Activated CD8-positive, alpha-beta memory T cell treated with anti-CD3 and anti-CD28 coated beads for 48 hours (primary cell): ENCODE measurements around the gene PASK.
A peak's percentile ranks its signal among the peaks of the same experiment; 100 is the strongest.
"Not testable (repeated sequence)": the region's sequence is repeated elsewhere in the genome, so short reads cannot be mapped to it uniquely, and the experiment has no call there.

Experiments
- DNase-seq, 3 experiments: peaks; one replicate each; pipeline ENCODE4 v3.0.0-alpha.2; 2020; ENCODE audit warnings: low read depth in 2 of 3, low spot score in 2 of 3

The PASK gene

DNA sequence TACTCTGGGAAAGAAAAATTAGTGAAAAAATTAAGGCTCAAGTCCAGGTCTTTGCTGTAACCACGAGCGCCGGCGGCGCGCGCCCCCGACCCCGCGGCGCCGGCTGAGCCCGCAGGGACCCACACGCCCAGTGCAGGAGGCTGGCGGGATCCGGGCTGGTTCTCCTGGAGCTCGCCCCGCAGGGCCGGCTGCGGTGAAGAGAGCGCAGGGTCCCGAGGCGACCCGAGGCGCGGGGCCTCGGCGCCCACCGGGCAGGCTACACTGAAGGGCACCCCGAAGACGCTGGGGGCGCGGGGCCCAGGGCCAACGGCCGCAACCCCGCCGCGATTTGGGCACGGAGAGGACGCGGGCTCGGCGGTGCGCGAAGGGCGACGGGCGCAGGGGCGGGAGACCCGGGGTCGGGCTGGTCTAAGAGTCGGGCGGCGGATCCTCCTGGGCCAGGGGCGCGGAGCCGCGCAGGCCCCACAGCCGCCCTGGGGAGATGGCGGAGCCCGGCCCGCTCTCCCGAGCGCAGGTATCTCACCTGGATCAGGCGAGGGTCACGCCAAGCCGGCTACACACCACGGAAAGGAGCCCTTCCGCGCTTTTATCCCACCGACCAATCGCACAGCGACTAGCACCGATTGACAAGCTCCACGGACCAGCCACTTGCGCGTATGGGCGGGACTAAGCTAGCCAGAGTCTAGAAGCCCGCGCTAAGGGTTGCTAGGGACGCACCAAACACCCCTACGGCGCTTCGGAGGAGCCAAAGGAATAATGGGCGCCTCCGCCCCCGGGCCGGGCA lies at the start of gene PASK:
Gene PASK, minus strand, starts transcription at position 582 of the 784 bp plus-strand sequence. CDS start 6,440 bp downstream, outside the sequence.
- DNase-seq: peak; percentile 71 to 88 (median 80)

DNA sequence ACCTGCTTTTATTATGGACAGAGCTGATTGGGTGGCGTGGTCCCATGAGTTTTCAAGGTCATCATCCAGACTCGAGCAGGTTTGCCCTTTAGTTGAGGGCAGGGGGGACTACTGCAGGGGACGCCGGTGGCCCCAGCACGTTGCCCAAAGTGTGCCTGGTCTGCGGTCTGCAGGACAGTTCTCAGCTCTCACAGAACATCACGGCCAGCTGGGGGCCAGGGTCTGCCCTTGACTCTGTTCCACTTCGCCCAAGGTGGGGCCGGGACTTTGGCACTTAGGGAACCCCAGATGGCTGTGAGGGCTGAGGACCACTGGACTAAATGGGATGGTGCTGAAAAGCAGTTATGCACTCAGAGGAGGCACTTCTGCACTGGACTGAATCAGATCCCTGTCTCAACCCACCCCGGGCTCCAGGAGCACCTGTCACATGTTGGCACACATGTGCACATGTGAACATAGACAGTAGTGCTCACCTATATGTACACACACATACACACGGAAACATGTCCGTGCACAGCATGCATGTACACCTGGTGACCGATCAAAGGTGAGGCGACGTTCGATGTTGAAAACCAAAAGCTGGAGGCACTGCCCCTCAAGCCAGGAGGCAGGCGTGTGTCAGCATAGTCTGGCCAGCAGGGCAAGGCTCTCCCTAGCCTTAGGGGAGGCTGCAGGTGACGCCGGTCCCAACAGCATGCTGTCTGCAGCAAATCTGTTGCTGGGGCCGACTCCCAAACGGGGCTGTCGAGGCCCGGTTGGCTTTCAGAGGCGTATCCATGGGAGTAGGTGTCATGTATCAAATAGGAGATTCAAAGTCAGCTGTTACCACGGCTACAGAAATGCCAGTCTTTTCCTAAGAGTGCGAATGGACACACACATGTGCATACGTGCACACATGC lies 49.4 kb upstream of the PASK start:
- DNase-seq: no peak

DNA sequence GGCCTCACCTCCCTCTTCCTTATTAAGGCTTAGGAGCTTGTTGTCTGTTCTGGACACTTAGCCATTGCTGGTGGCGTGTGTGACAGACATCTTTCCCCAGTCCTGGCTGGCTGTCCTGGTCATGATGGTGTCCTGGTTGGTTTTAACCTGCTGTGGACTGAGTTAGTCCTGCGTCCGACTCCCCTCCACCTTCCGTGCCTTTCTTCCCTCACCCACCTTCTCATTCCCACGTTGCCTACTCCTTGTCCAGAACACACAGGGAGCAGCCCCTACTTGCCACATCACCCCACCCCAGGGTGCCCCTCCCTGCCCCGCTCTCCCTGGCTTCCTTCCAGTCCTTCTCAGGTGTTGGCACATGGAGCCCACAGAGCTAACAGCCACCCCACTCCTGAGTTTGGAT lies 48.7 kb upstream of the PASK start:
- DNase-seq: no peak

DNA sequence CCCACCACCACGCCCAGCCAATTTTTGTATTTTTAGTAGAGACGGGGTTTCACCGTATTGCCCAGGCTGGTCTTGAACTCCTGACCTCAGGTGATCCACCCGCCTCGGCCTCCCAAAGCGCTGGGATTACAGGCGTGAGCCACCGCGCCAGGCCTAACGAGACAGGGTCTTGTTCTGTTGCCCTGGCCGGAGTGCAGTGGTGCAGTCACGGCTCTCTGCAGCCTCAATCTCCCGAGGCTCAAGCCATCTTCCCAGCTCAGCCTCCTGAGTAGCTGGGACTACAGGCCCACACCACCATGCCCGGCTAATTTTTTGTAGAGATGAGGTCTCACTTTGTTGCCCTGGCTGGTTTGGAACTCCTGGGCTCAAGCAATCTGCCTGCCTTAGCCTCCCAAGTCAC lies 48.0 kb upstream of the PASK start:
- DNase-seq: not testable (repeated sequence)

DNA sequence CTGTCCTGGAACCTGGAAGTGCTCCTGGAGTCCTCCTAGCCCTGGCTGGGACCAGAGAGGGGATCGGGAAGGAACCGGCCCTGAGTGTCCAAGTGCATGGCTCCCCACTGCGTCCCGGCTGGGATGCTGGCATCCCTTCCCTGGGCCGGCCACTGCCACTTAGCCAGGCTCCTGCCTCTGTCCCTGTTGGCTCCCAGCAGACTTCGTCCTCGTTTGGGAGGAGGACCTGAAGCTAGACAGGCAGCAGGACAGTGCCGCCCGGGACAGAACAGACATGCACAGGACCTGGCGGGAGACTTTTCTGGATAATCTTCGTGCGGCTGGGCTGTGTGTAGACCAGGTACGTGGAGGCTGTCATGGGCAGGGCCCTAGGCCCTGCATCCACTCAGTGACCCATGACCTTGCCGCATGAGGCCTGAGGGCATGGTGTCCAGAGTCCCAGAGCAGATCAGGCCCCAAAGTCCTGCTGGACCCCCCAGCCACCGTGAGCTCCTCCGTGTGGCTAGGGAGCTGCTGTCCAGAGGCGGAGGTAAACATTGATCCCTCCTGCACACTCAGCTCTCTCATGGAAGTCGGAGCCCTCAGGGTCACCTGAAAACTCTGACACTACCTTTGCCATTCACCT lies 46.3 kb upstream of the PASK start:
- no peak for DNase-seq

DNA sequence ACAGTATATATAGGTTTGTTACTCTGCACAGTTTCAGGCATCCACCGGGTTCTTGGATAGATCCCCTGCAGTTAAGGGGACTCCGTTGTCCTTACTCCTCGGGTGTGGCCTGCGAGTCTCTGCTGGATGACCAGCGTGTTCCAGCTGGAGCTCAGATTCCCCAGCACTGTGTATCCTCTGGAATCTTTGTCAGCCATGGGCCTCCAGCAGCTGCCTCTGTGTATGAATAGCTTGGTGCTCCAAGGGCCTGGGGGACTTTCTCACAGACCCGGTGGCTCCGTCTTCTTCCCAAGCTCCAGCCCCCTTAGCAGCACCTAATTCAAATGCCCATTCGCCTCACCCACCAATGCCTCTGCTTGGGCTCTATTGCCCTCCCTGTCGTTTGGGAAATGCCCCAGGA lies 45.5 kb upstream of the PASK start:
- DNase-seq: no peak

DNA sequence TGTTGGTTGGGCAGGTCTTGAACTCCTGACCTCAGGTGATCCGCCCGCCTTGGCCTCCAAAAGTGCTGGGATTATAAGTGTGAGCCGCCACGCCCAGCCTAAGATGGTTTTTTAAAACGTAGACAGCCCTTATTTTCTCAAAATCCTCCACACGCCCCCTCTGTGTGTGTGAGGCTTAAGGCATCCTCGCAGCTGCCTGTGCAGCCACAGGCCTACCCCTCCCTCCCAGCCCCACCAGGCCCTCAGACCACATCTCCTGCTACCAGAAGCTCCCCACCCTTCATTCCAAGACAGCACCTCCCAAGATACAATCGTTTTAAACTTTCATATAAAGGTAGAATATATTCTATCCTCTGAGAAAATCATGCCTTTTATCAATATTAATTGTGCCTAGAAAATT lies 44.0 kb upstream of the PASK start:
- DNase-seq: no peak

DNA sequence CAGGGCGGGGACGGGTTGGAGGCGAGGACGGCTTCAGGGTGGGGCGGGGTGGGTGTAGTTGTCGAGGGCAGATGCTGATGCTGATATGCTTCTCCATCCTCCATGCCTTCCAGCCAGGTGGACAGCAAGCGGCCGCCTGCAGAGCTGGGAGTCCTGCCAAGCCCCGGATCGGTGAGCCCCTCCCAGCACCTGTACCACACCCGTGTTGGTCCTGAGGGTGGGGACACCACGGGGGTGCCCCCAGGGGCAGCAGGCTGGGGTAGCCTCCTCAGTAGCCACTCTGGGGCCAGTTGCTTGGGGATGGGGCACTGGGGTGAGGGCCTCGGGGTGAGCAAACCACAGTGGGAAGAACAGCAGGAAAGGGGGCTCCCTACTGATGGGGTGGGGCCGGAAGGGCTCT lies 41.8 kb upstream of the PASK start:
- no peak for DNase-seq

DNA sequence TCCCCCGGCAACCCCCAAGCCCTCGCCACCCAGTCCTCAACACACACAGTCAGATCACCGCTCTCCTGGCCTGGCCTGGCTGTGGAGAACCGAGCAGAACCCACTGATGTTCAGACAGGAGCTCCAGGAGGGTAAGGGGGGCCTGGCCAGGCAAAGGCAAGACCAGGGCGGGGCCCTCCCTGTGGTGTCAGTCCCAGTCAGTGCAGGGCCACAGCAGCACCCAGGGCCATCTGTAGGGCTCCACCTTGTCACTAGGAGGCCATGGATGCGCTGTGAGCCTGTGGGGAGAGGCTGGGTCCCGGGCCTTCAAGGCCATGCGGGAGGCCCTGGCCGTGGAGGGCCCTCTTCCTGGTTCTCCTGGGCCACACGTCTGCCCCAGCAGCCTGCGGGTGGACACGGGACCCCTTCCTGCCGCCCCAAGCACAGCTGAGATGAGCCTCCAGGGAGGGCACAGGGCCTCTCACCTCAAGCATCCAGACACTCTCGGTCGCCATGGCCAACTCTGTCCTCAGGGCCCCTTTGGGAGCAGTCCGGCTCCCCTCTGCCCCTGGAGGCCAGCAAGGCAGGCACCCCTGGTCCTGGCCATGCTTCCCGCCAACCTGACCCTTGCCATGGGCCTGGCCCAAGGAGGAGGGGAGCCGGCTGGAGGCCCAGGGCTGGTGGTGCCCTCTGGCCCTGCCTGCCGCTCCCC lies 41.2 kb upstream of the PASK start:
- no peak for DNase-seq

DNA sequence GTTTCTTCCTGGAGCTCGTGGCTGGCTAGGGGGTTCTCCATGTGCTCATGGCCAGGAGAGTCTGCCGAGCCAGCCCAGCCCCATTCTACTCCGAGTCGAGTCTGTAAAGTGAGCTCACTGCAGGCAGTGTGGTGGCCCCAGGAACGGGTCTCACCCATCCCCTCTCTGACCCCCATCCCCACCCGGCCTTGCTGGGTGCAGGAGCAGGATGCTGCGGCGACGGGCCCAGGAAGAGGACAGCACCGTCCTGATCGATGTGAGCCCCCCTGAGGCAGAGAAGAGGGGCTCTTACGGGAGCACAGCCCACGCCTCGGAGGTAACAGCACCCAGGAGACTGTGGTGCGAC lies 40.6 kb upstream of the PASK start:
- DNase-seq: no peak

DNA sequence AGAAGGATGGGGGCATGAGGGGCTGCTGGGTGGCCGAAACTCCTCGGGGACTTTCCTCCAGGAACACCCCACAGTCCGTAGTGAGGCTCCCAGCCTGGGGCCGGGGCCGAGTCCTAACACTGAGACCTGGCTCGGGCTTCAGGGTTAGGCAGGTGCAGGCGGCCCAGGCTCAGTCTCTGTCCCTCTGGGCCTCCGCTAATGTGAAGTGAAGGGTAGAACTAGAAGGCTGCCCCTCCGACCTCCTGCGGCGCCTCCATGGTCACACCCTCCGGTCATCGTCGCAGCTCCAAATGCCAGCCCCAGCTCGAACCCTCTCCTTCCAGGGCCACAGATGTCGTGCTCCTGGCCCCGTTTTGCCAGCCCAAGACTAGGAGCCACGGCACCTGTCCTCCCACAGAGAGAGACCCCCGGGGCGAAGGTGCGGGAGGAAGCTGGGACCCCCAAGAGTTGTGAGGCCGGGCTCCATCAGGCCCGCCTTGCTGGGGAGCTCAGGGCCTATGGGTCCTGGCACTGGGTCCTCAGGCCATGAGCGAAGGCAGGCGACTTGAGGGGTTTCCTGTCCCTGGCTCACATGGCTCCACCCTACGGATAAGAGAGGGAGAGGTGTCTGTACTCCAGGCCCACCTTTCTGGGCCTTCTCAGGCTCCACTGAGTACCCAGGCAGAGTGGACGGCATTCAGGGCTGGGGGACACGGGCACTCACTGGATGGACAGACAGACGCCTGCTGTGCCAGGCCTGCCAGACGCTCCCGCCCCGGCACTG lies 40.0 kb upstream of the PASK start:
- no peak for DNase-seq

DNA sequence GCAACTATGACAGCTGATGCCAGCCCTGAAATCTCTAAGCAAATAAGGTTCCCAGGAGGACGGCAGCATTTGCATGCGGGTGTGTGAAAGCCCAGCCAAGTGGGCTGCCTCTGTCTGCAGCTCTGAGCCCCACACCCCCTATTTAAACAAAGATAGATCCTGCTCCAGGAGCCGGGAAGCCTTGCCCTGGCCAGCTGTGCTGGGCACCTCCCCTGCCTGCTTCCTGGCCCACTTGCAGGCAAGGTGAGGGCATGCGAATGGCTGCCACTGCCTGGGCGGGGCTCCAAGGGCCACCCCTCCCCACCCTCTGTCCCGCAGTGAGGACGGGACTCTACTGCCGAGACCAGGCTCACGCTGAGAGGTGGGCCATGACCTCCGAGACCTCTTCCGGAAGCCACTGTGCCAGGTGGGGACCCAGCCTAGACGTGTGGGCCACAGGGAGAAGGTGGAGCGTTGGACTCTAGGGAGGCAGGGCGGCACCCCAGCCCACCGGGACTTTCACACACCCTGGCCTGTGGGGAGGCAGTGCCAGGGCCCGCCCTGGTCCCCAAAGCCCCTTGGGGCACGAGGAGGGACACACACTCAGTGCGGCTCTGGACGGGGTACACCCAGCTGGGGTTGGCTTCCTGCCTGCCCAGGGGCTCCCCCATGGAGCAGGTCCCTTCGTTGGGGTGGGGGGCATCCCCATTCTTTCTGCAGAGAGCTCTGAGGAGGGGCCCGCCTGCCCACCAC lies 39.3 kb upstream of the PASK start, which contains the start of gene ANO7:
Gene ANO7, plus strand, starts transcription at position 317 of the 732 bp plus-strand sequence. CDS start 1,387 bp downstream, outside the sequence.
- no peak for DNase-seq

DNA sequence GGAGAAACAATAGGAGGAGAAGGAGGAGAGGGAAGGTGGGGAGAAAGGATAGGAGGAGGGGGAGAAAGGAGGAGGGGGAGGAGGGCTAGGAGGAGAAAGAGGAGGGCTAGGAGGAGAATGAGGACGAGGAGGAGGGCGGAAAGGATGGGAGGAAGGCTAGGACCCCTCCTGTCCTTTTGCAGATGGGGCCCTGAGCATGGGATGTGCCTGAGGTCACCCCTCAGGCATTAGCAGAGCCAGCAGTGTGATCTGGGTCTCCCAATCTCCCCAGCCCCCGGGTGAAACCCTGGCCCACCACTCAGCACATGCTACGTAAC lies 38.6 kb upstream of the PASK start:
- no peak for DNase-seq

DNA sequence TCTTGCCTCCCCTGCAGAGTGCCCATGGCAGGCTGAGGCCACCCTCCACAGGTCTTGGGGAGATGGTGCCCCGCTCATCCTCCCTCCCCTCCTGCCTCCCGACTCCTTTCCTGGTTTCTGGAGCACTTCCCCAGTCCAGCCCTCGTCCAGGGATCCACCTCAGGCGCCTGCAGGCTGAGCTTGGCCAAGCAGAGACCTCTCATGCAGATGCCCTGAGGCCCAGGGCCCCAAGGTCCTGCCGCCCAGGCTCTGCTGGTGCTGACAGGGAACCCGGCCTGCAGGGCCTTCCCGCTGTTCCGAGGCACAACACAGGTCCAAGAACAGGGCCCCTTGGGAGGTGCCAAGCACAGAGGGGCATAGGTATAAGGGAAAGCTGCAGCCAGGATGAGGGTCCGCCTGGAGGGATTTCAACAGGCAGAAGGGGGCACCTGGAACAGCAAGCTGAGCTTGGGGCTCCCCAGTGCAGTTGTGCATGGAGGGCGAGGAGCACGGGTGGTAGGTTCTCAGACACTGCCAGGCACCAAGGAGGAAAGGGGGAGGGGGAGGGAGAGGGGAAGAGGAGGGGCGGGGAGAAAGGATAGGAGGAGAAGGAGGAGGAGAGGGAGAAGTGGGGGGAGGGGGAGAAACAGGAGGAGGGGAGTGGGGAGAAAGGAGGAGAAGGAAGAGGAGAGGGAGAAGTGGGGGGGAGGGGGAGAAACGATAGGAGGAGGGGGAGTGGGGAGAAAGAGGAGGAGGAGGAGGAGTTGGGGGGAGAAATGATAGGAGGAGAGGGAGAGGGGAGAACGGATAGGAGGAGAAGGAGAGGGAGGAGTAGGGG lies 38.0 kb upstream of the PASK start:
- no peak for DNase-seq

DNA sequence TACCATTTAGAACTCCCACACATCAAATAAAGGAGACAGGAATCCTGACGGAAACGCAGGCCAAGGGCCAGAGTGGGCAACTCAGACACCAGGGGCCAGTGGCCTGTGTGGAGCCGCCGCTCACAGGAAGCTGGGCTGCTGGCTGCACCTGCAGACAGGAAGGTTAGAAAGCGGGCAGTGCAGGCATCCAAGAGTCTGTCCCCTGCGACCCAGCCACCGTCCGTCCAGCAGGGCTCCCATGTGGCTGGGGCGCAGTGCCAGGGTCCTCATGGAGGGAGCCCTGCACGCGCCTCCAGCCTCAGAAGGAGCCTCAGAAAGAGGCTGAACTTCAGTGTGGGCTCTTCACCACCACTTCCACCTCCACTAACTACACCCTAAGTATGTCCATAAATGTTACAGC lies 36.7 kb upstream of the PASK start:
- no peak for DNase-seq

DNA sequence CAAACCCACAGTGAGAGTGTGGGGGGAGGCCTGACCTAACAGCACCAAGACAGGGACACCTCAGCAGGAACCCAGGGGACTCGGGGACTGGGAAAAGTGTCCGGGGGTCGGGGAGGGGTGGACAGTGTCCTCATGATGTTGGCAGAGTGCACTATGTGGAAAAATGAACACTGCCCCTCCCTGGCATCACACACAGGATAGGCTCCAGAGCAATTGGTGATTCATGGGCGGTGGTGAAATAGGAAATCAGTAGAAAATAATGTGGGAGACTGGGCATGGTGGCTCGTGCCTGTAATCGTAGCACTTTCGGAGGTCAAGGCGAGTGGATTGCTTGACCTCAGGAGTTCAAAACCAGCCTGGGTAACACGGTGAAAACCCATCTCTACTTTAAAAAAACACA lies 35.6 kb upstream of the PASK start:
- no peak for DNase-seq

DNA sequence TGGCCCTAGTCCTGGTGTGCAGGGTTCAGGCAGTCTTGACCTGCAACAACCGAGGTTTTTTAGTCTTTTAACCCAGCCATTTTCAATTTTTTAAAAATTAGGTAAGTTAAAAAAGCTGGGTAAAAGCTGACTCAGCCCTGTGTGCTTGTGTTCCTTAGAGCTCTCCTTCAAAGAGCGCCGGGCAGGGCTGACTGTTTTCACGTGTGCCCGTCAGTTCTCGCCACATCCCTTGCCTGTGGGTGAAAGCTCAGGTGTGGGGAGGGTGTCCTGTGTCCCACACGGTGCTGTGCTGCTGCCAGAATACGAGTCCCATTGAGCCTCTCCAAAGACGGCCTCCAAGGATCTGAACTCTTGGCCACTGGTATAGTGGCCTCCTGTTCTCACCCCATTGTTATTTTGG lies 33.9 kb upstream of the PASK start:
- no peak for DNase-seq

DNA sequence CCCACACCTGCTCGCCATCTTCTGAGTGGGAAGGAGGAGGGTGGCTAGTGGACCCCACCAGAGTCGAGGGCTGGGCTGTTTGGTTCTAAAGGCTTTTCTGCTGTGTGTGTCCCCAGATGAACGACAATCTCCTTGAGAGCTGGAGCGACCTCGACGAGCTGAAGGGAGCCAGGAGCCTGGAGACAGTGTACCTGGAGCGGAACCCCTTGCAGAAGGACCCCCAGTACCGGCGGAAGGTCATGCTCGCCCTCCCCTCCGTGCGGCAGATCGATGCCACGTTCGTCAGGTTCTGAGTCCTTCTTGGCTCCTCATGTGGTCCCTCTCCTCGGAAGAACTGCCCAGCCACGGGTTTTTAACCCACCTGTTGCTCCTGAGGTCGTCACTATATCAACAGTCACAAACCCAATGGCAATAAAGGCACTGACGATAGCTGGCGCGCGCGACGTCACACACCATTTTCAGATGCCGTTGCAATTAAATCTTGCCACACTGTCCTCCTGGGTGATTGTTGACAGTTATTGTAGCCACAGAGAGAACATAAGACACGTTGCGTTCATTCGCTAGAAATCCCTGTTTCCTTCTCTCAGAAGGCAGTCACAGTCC lies 33.4 kb upstream of the PASK start:
- no peak for DNase-seq

DNA sequence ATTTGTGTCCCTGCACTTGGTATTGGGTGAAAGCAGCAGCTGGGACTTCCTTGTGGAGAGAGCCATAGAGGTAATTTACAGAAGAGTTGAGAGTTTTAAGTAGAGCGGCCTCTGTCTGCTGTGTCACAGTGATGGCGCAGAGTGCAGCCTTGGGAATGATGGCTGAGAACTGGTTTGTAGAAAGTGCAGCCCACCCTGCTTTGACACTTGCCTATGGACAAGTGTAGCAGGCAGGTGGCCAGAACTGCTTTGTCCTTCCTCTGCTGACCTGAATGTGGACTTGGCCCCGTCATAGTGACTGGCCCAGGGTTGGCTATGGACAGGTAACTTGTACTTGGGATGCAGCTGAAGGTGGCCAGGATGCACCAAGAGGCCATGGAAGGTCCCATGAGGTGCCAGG lies 32.9 kb upstream of the PASK start:
- DNase-seq: no peak
